Smooth muscle cell (in vitro differentiated cells): ENCODE results near the gene NODAL. TPM values are rescaled to one million over a fixed set of nuclear protein-coding genes. Genes with fewer than 3 reads are reported as not detected.

Experiments used
- DNase-seq: peaks from one replicate; lab custom pipeline; 2025; ENCODE audit not compliant: unreplicated experiment; lab: John Stamatoyannopoulos, UW
- H2AFZ ChIP-seq: fragments of 200-600 bp; sonication (generic); 2 replicates; pipeline ENCODE4 v1.6.0; 2016; ENCODE audit warnings: antibody characterized with exemption, low read depth, mild to moderate bottlenecking
- H3F3A ChIP-seq: fragments of 200-600 bp; sonication (generic); 2 replicates; pipeline ENCODE4 v1.6.0; 2017; ENCODE audit warnings: antibody characterized with exemption, low read depth
- H3K27ac ChIP-seq: fragments of 200-600 bp; sonication (generic); 2 replicates; pipeline ENCODE4 v1.5.1; 2016; ENCODE audit warnings: low read depth, mild to moderate bottlenecking
- H3K27me3 ChIP-seq: fragments of 200-600 bp; sonication (generic); 2 replicates; pipeline ENCODE4 v1.6.1; 2016; ENCODE audit warnings: low read depth, mild to moderate bottlenecking
- H3K36me3 ChIP-seq: fragments of 200-600 bp; sonication (generic); 2 replicates; pipeline ENCODE4 v1.5.1; 2016; ENCODE audit warnings: low read depth
- H3K4me1 ChIP-seq: fragments of 200-600 bp; sonication (generic); 2 replicates; pipeline ENCODE4 v1.5.1; 2016; ENCODE audit warnings: low read depth
- H3K4me2 ChIP-seq: fragments of 200-600 bp; sonication (generic); 2 replicates; pipeline ENCODE4 v1.6.0; 2016; ENCODE audit warnings: mild to moderate bottlenecking
- H3K4me3 ChIP-seq: fragments of 200-600 bp; sonication (generic); 2 replicates; pipeline ENCODE4 v1.5.1; 2016; ENCODE audit warnings: mild to moderate bottlenecking
- H3K79me2 ChIP-seq: fragments of 200-600 bp; sonication (generic); 2 replicates; pipeline ENCODE4 v1.6.0; 2016; ENCODE audit warnings: low read depth, mild to moderate bottlenecking
- H3K9ac ChIP-seq: fragments of 200-600 bp; sonication (generic); 2 replicates; pipeline ENCODE4 v1.6.0; 2016; ENCODE audit warnings: low read depth
- H3K9me3 ChIP-seq: fragments of 200-600 bp; sonication (generic); replicated peaks from 2 replicates; pipeline ENCODE4 v1.5.1; 2016; ENCODE audit warnings: low read depth
- H4K20me1 ChIP-seq: fragments of 200-600 bp; sonication (generic); 2 replicates; pipeline ENCODE4 v1.6.0; 2016; ENCODE audit warnings: low read depth
- CTCF ChIP-seq: fragments of 200-600 bp; sonication (generic); IDR thresholded peaks from 2 replicates; pipeline ENCODE4 v1.5.1; 2017; ENCODE audit warnings: borderline replicate concordance, mild to moderate bottlenecking, antibody characterized with exemption; ENCODE audit not compliant: insufficient read depth, poor library complexity, severe bottlenecking
- WGBS: methylation state at CpG from one replicate; pipeline ENCODE4 v1.1.7; 2016; ENCODE audit warnings: low lambda C conversion rate; 5-methylcytosine and 5-hydroxymethylcytosine counted together
- polyA plus RNA-seq: library from polyadenylated mRNA; unstranded; fragments of >200 nt; fragmentation: Nextera tagmentation; extraction: Ambion mirVana; gene quantifications from 2 replicates; pipeline ENCODE4 v1.2.1, GENCODE V29; 2016
- total RNA-seq: library from RNA; depleted of rRNA; stranded (reverse); fragments of >200 nt; gene quantifications from 2 replicates; pipeline ENCODE4 v1.2.3, GENCODE V29; 2014

Gene NODAL
- total and polyA plus RNA-seq, 2 experiments from 2014 or later: 0.81 TPM; not detected in 1

- no peak overlapping the region for H2AFZ ChIP-seq
- WGBS: 77% methylated on average over 3 of the region's 3 CpGs
- no peak overlapping the region for H3K4me3 ChIP-seq
- no peaks in the 10 kb centered on the region for H3K79me2 ChIP-seq
- H3K27me3 ChIP-seq: no peaks in the 10 kb centered on the region
- no peak overlapping the region for H3K4me2 ChIP-seq
- H3K27ac ChIP-seq: no peak overlapping the region
- peaks cover 62% of the 10 kb centered on the region for H4K20me1 ChIP-seq
- no peak for DNase-seq
- H3F3A ChIP-seq: peaks cover 4% of the 10 kb centered on the region
- no peak overlapping the region for H3K9ac ChIP-seq
- peaks cover 12% of the 10 kb centered on the region for H3K36me3 ChIP-seq
- no peaks in the 10 kb centered on the region for H3K4me1 ChIP-seq
- no peaks in the 10 kb centered on the region for H3K9me3 ChIP-seq
- no peak for TF ChIP-seq CTCF
Measured at GRCh38 chr10:70426823-70427222, 14.7 kb downstream of the NODAL start.

- Histone ChIP-seq H3K27me3 (no peaks in the 10 kb centered on the region), H2AFZ (no peak overlapping the region), H3K9ac (no peak overlapping the region), H3K4me3 (no peak overlapping the region), H3K4me2 (no peak overlapping the region), H3K36me3 (peaks cover 22% of the 10 kb centered on the region), H3K4me1 (no peaks in the 10 kb centered on the region), H3K9me3 (no peaks in the 10 kb centered on the region), H3F3A (peaks cover 4% of the 10 kb centered on the region), H4K20me1 (peaks cover 64% of the 10 kb centered on the region), H3K27ac (no peak overlapping the region), H3K79me2 (no peaks in the 10 kb centered on the region)
- WGBS: 95% methylated on average over 3 of the region's 3 CpGs
- DNase-seq: no peak
- no peak for TF ChIP-seq CTCF
Measured at GRCh38 chr10:70425096-70425495, 16.4 kb downstream of the NODAL start.

DNA sequence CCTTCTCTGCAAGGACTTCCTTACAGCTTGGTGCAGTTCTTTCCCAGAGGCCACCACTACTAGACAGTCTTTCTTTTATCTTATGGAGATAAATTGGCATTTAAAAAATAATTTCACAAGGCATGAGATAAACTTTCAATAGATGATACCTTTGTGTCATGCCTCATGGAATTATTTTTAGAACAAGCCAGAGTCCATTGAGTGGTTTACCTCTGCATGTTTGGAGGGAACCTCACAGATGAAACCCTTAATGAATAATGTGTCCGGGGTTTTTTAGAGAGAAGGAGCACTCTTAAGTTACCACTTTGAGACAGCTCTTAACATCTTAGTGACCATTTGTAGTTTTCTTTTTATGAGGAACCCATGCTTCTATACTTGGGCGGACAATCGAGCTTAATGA, 17.2 kb downstream of the NODAL start:
- Histone ChIP-seq H3K4me3 (no peak overlapping the region), H3K27ac (no peak overlapping the region), H2AFZ (no peak overlapping the region), H3K4me2 (no peak overlapping the region), H3K36me3 (peaks cover 25% of the 10 kb centered on the region), H3K4me1 (no peaks in the 10 kb centered on the region), H3F3A (peaks cover 4% of the 10 kb centered on the region), H3K9me3 (no peaks in the 10 kb centered on the region), H3K9ac (no peak overlapping the region), H4K20me1 (peaks cover 68% of the 10 kb centered on the region), H3K27me3 (no peaks in the 10 kb centered on the region), H3K79me2 (no peaks in the 10 kb centered on the region)
- no peak for TF ChIP-seq CTCF
- WGBS: 96% methylated on average over 3 of the region's 3 CpGs
- DNase-seq: no peak

- peaks cover 86% of the 10 kb centered on the region for H4K20me1 ChIP-seq
- H3K79me2 ChIP-seq: peaks cover 35% of the 10 kb centered on the region
- no peak overlapping the region for H2AFZ ChIP-seq
- H3K4me1 ChIP-seq: no peaks in the 10 kb centered on the region
- H3K27ac ChIP-seq: peak overlapping the region; percentile 41
- WGBS: 91% methylated on average over 3 of the region's 3 CpGs
- H3K27me3 ChIP-seq: no peaks in the 10 kb centered on the region
- H3K9ac ChIP-seq: no peak overlapping the region
- H3K4me2 ChIP-seq: no peak overlapping the region
- H3F3A ChIP-seq: peaks cover 4% of the 10 kb centered on the region
- H3K36me3 ChIP-seq: peaks cover 15% of the 10 kb centered on the region
- no peak for DNase-seq
- no peak overlapping the region for H3K4me3 ChIP-seq
- no peak for TF ChIP-seq CTCF
- no peaks in the 10 kb centered on the region for H3K9me3 ChIP-seq
Measured at GRCh38 chr10:70418713-70419112, 22.8 kb downstream of the NODAL start.
